ENCODE data around the gene SLC35C1.
"Not testable (repeated sequence)": the region's sequence is repeated elsewhere in the genome, so short reads cannot be mapped to it uniquely, and the experiment has no call there.

The SLC35C1 gene

DNA sequence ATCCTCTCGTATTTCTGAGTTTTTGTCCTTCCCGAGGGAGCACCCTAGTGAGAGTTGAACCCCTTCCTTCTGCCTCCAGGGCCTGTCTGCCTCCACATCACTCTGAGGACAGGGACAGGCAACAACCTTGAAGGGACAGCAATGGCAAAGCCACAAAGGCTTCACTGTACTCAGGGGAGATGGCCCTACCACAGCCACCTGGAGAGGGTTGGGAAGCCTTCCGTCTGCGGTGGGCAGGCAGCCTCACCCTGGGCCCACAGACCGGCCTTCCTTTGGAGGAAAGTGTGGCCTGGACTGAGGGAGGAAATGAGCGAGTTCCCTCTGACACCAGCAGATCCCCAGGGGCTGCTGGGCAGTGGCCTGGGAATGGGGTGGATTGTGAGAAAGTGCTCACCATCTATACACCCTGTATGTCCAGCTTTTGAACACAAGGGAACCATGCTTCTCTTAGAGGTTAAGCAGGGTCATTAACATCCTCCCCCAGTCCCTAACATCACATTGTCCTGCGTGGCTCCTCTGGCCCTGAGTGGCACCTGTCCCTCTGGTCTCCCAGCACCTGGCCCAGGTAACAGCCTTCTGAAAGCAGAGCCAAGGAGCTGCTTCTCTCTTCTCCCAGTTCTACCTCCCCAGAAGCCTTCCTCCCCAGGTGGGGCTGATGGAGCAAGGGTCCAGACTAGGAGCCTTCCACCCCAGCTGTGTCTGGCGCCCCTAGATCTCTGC, 6.8 kb downstream of the SLC35C1 start:
- DNase-seq: no peak

DNA sequence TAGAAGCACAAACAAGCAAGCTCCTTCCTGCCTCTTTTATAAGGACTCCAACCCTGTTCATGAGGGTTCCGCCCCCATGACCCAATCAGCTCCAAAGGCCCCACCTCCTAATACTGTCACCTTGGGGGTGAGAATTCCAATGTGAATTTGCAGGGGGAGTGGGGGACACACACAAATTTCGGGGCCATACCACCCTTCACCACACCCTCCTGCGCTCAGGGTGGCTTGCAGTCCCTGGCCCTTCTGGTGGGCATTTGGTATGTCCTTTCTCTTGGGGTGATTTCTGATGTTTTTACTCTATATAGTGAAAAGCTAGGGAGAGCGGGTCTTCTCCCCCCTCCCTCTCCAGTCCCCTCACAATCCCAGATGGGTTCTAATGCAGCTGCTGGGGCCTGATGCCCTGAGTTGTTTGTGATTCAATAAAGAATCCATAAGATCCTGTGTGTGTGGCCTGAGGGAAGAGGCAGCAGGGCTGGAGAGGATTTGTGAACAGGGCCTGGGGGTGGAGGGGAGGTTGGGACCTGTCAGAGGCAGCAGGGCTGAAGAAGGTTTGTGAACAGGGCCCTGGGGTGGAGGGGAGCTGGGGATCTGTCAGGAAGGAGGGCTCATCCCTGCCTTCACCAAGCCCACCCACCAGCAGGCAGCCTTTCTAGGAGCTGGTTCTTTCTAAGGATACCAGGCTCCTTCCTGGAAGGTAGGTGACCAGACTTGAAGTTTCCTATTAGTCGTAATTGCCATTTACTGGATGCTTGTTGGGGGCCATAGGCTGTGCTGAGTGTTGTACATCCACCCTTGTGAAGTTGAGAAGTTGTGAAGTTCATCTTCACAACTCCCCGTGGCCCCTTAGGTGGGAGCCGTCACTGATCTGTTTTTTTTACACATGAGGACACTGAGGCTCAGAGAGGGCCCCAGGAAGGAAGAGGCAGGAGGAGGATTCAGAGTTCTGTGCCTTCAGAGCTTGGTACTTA, 7.9 kb downstream of the SLC35C1 start:
- no peak for DNase-seq

GRCh38 chr11:45815747-45816146, 10.8 kb downstream of the SLC35C1 start:
- peak; percentile 32 for DNase-seq

GRCh38 chr11:45816614-45817013, 11.7 kb downstream of the SLC35C1 start:
- no peak for DNase-seq

DNA sequence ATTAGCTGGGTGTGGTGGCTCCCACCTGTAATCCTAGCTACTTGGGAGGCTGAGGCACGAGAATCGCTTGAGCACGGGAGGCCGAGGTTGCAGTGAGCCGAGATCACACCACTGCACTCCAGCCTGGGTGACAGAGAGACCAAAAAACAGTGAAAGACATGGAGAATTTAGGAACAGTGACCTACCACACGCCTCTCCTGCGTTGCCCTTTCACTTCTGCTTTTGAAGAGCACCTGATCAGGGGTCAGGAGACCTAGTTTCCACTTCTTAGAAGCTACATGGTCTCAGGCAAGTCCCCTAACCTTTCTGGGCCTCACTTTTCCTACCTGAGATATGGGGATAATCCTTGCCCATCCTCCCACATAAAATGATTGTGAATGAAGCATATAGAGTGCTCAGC, 12.2 kb downstream of the SLC35C1 start:
- no peak for DNase-seq

DNA sequence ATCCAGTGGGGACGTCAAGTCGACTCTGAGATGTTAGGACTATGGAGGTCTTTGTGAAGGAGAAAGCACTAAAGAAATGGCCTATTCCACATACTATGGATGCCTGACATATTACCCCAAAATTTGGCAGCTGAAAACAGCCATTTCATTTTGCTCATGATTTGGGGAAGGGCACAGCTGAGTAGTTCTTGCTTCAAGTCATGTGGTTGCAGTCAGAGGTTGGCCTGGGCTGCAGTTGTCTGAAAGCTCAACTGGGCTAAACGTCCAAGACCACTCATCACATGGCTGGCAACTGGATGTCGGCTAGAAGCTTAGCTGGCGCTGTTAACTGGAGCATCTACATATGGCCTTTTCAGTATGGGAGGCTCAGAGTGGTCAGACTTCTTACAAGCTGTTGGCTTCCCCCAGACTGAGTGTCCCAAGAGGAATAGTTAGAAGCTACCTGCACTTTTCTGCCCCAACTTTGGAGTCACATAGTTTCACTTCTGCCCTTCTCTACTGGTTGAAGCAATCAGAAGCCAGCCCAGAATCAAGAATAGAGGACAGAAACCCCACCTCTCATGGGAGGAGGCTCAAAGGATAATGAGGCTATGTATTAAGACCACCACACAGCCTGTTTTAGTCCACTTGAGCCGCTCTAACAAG, 14.1 kb downstream of the SLC35C1 start:
- no peak for DNase-seq

DNA sequence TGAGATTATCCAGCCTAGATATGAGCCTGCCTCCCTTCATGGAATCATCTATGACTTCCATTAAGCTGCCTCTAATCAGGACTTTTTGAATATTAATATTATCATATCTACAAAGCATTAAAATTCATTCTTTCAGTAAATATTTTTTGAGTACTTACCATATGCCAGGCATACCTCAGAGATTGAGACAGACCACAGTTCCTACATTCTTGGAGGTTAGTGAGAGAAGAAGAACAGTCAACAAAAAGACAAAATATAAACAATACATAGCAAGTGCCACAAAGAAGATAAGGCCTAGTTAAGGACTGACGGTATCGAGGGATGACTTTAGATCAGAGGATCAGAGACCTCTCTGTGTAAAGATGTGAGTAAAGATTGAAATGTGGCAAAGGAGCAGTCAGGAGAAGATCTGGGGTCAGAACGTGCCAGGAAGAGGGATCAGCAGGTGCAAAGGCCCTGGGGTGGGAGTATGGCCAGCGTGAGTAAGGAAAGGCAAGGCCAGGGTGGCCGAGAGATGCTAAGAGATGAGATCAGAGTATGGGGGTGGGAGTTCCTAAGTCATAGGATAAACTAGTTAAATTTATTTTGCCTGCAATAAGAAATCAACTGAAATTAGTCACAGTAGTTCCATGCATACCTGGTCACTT, 15.4 kb downstream of the SLC35C1 start:
- DNase-seq: no peak

DNA sequence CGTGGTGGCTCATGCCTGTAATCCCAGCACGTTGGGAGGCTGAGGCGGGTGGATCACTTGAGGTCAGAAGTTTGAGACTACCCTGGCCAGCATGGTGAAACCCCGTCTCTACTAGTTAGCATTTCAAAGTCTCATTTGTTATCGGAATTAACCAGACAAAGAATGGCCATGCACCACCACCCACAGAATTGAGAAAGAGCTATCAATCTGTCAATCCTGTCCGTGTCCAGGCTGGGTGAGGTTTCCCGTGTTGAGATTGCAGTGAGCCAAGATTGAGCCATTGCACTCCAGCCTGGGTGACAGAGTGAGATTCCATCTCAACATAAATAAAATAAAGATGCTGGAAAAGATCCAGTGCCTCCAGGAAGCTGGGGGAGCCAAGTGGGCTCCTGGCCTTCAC, 21.5 kb downstream of the SLC35C1 start:
- peak; percentile 48 for DNase-seq

DNA sequence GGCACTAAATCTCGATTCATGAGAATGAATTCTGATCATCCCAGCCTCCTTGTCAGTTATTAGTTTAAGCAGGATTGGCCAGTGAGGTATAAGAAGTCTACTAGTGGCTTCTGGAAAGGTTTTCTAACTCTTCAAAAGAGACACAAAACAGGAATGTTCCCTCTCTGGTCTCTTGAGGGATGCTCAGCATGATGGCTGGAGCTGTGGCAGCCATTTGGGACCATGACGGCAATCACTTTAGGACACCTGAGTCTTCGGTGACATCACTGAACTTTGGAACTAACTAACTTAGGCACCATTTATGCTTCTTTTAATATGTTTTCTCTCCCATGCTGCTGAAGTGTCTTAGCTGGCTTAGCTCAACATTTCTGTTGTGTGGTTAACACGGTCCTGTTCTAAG, 22.2 kb downstream of the SLC35C1 start:
- DNase-seq: no peak

GRCh38 chr11:45828996-45829395, 24.0 kb downstream of the SLC35C1 start:
- DNase-seq: no peak

- no peak for DNase-seq
Measured at GRCh38 chr11:45830596-45830995, 25.6 kb downstream of the SLC35C1 start.

GRCh38 chr11:45832811-45833441, 28.0 kb downstream of the SLC35C1 start:
- peak; percentile 52 for DNase-seq

- no peak for DNase-seq
Measured at GRCh38 chr11:45833761-45834160, 28.8 kb downstream of the SLC35C1 start.

DNA sequence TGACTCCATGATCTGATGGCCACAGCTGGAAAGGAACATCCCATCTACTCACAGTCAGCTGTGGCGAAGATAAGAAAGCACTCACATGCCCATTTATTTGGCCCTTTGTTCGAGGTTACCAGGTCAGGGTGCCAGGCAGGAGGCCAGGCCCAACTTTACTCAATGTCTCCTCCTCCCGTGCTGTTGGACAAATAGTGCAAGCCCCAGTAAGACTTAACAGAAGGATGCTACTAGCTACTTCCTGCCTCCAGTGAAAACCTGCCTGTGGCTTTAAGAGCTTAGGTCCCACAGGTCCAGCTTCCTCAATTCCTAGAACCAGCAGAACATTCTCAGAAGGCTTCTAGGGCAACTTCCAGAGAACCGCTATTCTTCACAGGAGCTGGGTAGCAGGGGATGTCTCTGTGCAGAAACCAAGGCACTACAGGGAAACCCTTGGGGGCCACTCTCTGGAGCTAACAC, 29.4 kb downstream of the SLC35C1 start:
- peak; percentile 77 for DNase-seq

DNA sequence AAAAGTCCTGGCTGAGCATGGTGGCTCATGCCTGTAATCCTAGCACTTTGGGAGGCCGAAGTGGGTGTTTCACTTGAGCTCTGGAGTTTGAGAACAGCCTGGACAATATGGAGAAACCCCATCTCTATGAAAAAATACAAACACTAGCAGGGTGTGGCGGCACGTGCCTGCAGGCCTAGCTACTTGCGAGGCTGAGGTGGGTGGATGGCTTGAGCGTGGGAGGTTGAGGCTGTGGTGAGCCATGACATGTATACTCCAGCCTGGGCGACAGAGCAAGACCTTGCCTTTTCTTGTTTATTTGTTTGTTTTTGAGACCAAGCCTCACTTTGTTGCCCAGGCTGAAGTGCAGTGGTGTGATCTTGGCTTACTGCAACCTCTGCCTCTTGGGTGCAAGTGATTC, 34.3 kb downstream of the SLC35C1 start:
- no peak for DNase-seq

- not testable (repeated sequence) for DNase-seq
Measured at GRCh38 chr11:45840251-45840650, 35.3 kb downstream of the SLC35C1 start.

GRCh38 chr11:45843158-45843924, 38.4 kb downstream of the SLC35C1 start:
- peak; percentile 95 for DNase-seq

DNA sequence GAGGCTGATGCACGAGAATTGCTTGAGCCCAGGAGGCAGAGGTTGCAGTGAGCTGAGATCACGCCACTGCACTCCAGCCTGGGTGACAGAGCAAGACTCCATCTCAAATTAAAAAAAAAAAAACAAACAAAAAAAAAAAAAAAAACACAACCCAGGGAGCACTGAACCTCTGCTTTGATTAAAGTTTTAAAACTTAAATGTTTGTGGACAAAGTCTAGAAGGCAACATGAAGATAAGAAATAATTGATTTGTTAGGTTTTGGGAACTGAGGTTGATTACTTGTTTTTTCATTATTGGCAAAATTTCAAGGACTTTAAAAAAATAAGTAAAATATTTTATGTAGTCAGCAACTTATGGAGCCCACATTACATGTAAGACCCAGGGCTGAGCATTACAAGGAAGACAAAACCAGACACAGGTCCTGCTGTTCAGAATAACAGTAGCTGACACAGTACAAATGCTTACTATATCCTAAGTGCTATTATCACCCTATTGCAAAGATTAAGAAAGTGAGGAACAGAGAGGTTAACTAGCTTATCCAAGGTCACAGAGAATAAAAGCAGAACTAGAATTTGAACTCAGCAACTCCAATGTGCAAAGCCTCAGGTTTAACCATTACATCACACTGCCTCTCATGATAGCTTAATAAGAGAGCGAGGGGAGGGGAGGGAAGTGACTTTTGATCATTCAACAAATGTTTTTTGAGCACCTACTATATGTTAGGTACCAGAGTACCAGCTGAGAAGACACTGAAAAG, 40.1 kb downstream of the SLC35C1 start:
- DNase-seq: no peak

GRCh38 chr11:45846174-45846675, 41.3 kb downstream of the SLC35C1 start:
- no peak for DNase-seq
